ENCODE data around the gene PAK4.

The PAK4 gene

DNA sequence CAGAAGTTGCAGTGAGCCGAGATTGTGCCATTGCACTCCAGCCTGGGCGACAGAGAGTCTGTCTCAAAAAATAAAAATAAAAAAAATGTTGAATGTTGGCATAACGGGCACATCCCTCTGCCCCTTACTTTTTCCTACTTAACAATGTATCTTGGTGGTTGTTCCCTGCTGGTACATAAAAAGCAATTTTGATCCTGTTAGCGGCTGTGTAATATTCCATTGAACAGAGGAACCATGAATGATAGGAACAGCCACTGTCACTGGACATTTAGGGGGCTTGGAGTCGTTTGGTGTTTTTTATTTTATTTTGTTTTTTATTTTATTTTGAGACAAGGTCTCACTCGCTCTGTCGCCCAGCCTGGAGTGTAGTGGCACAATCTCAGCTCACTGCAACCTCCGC is 60.8 kb downstream of the PAK4 start:
- no peak for DNase-seq

DNA sequence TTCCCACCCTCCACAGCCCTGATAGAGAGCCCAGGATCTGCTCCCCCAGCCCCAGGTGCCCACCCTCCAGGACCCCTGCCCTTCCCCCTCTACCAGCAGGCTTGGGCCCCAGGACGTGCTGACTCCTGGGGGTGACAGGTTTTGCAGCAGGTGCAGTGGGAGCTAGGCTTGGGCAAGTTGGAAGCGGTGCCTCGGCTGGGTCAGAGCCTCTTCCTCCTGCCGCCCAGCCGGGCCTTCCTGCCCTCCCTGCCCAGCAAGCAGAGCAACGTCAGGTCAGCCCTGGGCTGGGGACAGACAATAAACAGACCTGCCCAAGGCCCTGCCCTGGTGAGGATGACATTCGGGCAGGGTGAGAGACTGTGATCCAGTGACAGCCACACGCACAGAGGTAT is 62.0 kb downstream of the PAK4 start:
- DNase-seq, result no peak

DNA sequence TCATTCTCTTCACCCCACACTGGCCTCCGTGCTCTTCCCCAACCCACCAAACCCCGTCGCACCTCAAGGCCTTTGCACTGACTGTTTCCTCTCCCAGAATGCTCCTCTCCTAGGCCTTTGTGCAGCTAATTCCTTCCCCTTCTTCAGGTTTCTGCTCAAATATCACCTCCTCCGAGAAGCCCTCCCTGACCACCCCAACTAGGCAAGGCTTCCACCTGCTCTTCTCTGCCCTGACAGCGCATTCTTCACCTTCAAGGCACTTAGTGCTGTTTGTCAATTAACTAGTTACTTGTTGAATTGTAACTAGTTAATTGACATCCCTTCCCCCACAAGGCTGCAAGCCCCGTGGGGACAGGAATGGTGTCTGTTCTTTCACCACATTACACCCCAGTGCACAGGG is 63.4 kb downstream of the PAK4 start:
- no peak for DNase-seq

GRCh38 chr19:39190768-39191167 is 65.2 kb downstream of the PAK4 start:
- DNase-seq, result no peak

DNA sequence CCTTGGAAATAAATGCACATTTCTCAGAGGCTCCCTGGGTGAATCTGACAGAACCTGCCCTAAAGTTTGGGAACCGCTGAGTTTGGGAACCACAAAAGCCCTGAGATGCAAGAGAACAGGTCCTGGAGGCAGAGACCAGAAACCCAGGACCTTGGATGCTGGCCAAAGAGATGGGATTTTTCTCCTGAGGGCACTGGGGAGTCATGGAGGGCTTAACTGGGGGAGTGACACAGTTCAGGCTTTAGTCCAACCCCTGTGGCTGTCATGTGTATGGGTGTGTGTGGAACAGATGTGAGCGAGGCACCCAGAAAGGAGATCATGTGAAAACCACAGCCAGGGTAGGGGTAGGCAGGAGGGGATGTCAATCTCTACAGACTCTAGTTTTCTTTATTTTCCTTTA is 67.3 kb downstream of the PAK4 start:
- DNase-seq, result no peak

GRCh38 chr19:39193803-39194202 is 68.2 kb downstream of the PAK4 start:
- no peak for DNase-seq

DNA sequence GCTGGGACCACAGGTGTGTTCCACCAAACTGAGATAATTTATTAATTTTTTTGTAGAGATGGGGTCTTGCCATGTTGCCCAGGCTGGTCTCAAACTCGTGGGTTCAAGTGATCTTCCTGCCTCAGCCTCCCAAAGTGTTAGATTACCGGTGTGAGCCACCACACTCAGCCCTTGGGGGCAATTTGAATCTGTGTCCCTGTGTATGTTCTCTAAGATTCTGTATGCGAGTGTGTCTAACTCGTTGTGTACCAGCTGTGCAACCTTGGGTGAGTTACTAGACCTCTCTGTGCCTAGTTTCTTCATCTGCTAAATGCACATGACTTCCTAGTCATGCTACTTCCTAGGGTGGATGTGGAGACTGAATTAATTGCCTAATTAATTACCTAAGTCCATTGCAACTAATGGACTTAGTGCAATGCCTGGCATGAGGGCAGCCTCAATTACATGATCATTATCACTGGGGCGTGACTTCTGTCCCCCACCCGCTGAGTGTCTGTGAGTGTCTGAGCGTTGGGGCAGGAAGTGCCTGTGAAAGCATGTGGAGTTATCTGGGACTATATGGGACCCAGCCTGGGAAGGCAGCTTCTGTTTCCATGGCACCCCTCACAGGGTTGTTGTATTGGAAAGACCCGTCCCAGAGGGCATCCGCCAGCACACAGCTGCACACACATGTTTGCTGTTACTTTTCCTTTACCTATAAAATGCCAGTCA is 69.4 kb downstream of the PAK4 start:
- DNase-seq, result no peak

DNA sequence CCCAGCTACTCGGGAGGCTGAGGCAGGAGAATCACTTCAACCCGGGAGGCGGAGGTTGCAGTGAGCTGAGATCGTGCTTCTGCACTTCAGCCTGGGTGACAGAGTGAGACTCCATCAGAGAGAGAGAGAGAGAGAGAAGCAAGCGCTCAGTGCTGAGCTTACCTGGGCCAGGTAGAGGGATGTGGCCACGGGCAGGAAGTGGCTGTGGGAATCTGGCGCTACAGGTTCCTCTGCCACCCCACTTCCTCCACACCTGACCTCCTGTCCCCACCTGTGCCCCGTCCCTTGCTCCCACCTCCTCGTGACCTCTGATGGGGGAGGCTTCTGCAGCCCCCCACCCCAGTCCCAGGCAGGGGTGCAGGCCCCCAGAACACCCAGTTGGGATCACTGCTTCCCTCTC is 70.2 kb downstream of the PAK4 start:
- DNase-seq, result no peak

GRCh38 chr19:39196320-39196719 is 70.7 kb downstream of the PAK4 start:
- DNase-seq, result no peak

DNA sequence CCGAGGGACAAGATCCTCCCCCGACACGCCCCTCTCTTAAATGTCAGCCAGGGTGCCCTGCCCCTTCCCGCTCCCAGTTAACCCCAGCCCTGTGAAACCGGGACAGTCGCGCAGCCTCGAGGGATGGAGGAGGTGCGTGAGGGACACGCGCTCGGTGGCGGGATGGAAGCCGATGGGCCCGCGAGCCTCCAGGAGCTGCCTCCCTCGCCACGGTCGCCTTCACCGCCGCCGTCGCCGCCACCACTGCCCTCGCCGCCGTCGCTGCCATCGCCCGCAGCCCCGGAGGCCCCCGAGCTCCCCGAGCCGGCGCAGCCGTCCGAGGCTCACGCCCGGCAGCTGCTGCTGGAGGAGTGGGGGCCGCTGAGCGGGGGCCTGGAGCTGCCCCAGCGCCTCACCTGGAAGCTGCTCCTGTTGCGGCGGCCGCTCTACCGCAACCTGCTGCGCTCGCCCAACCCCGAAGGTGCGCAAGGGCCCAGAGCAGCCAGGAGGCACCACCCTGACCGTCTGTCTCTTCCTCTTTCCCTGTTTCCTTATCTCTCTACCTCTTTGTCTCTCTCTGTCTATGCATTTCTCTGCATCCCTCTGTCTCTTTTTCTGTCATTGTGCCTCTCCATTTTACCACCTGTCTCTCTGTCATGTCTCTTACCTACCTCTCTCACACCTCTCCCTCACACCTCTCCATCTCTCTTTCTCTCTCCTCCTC is 71.4 kb downstream of the PAK4 start, which contains the start of gene NCCRP1:
Gene NCCRP1 (plus strand): TSS at position 105 of the 703 bp plus-strand sequence. CDS start 19 bp downstream, at position 124.
- no peak for DNase-seq

GRCh38 chr19:39197808-39198207 is 72.2 kb downstream of the PAK4 start:
- DNase-seq, result no peak

DNA sequence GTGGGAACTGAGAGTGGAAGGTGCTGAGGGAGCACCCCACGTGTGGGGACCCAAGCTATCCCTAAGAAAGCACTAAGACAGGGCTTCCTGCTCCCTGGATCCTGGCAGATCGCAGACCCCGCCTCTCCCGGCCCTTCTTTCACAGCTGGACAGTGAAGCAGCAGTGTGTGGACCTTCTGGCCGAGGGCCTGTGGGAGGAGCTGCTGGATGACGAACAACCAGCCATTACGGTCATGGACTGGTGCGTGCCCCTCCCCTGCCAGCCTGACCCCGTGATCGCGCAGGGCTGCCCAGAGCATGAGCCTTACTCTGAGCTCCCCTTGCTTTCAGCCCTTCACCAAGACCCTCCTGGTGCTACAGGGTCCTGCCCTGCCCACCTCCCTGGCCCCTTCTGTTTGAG is 73.4 kb downstream of the PAK4 start:
- DNase-seq, result no peak

GRCh38 chr19:39200066-39200802 is 74.6 kb downstream of the PAK4 start:
- DNase-seq, result no peak

DNA sequence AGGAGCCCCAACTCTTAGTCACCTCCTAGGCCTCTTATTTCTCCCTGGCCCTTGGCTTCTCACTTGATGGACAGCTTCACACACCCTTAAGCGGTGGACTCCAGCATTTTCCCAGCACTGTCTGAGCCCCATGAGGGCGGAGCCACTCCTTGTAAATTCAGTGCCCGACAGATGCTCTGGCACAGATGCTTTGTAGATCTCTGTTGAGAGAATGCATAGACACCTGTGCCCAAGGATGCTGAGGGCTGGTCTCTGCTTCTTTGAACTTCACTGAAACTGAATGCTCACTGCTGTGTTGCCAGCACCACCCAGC is 75.2 kb downstream of the PAK4 start:
- no peak for DNase-seq

- DNase-seq, result no peak
These were observed 77.4 kb downstream of the PAK4 start for GRCh38 chr19:39202998-39203355.

DNA sequence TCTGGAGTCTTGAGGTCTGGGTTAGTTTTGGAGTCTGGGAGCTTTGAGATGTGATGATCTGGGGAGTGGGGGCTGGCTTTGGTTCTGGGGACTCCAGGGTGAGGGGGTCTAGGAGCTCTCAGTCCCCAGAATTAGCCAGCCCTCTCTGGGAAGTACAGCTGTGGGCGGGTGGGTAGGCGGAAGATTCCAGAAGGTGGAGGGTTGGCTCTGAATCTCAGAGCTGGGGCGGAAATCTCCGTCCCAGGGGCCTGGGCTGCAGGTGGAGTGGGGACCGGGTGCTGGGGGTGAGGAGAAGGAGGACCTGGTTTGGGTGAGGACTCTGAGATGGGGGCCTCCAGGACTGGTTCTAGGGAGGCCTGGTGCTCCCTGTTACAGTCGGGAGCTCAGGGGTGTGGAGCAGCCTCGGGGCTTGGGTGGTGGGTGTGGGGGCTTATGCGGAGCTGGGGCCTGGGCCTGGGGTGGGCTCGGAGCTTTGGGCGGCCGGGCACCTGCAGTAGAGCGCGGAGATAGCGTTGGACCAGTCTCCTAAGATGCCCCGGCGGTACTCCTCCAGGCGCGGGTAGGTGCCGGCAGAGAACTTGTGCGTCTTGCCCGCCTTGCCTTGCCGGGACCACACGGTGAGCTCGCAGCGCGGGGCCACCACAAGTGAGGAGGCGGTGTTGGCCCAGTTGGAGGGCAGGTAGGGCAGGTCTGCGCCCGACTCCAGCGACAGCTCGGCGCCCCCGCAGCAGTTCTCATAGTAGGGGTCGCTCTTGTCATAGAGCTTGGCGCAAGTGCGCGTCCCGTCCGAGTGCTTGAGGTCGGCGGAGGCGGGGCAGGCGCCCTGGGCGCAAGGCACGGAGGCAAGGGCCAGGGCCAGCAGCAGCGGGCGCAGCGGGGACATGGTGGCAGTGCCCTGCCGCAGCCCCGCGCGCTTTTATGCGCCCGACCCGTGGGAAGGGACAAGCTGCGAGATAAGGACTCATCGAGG is 78.1 kb downstream of the PAK4 start, which contains the start of gene SYCN:
Gene SYCN (minus strand): TSS at position 892 of the 970 bp plus-strand sequence. CDS start 9 bp downstream, at position 883.
- DNase-seq, result no peak

- no peak for DNase-seq
These were observed 79.8 kb downstream of the PAK4 start for GRCh38 chr19:39205449-39205764.

GRCh38 chr19:39206122-39206521 is 80.5 kb downstream of the PAK4 start:
- DNase-seq, result no peak

GRCh38 chr19:39207293-39207836 is 81.8 kb downstream of the PAK4 start:
- DNase-seq, result no peak

DNA sequence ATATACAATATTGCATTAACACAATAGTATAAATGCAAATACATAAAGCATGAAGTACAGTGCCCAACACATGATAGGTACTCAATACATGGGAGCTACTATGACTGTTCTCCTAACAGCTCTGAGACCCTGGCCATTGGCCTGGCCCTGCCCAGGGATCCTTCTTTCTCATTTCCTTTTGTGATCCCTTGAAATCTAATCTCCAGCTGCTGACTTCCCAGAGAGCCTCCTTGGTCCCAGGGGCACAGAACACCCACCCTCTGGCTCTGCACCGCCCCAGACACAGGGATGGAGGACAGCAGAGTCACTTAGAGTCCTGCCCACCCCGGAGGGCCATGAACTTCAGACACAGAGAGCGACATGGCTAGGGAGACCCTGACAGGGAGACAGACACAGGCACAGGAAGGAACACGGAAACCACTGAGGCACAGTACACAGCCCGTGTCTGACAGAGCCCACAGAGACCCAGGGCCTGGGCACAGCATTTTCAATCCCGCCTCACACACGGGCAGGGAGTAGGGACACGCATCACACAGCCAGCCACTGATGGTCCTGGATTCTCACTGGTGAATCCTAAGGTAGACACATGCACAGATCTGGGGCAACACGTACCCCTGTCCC is 82.7 kb downstream of the PAK4 start:
- no peak for DNase-seq

DNA sequence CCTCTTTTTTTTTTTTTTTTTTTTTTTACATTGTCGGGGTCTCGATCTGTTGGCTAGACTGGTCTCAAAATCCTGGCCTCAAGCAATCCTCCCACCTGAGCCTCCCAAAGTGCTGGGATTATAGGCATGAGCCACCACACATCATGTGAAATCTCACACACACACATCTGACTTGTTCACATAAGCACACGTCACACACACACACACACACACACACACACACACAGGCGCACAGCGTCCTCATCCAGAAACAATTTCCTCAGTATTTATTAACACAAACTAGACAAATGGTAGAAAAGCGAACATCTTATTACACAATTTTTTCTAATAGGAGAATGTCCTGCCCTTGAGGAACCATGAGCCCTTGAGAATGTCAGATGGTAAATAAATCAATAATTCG is 83.6 kb downstream of the PAK4 start:
- DNase-seq, result no peak

DNA sequence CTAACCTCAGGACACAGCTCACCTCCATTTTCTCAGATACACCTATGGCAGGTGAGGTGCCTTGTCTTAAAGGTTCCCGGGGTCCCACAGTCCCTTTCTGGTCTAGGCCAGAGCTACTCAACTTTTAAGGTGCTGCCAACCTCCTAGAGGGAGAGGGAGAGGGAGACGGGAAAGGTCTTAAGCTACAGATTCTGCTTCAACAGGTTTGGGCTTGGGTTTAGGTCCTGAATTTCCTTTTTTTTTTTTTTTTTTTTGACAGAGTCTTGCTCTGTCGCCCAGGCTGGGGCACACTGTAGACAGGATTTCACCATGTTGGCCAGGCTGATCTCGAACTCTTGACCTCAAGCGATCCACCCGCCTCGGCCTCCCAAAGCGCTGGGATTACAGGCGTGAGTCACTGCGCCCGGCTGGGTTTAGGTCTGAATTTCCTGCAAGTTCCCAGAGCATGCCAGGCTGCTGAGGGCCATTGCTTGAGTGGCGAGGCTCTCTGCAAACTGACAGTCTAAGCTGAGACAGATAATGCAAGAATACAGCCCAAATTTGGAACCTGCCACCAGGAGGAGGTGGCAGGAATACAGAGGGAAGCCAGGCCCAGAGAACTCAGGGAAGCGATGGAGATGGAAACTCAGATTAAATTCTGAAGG is 86.3 kb downstream of the PAK4 start:
- DNase-seq, result no peak

Data from T1000 (cell line).